Vagina (tissue), 2 donors: Measurements from ENCODE around the gene SOWAHA.

Experiments
- CTCF ChIP-seq, 3 experiments: fragments of 450-650 bp in 2 of 3; fragments of 200-600 bp in 1 of 3; sonication (generic) in 1 of 3; IDR thresholded peaks; one replicate each; pipeline ENCODE4 v1.5.1; 2017 to 2019; ENCODE audit warnings: antibody characterized with exemption in 3 of 3, mild to moderate bottlenecking in 2 of 3, moderate library complexity in 2 of 3
- POLR2A ChIP-seq, 2 donors: fragments of 450-650 bp; IDR thresholded peaks; one replicate each; pipeline ENCODE4 v1.6.1; 2017; ENCODE audit warnings: antibody characterized with exemption in 2 of 2, mild to moderate bottlenecking in 2 of 2, moderate library complexity in 2 of 2
- POLR2AphosphoS5 ChIP-seq, 2 donors: sonication (generic); formaldehyde crosslinking; IDR thresholded peaks; one replicate each; pipeline ENCODE4 v1.9.0; 2017; ENCODE audit warnings: antibody characterized with exemption in 2 of 2, mild to moderate bottlenecking in 2 of 2, low read depth in 1 of 2; ENCODE audit not compliant: insufficient read depth in 1 of 2

- TF ChIP-seq CTCF (IDR thresholded peaks at IDR 0.05), result no peak
- TF ChIP-seq POLR2AphosphoS5 (IDR thresholded peaks at IDR 0.05; ENCODE audit: insufficient read depth in 1 of 2, low read depth in 1 of 2), result no peak
- no peak for TF ChIP-seq POLR2A (IDR thresholded peaks at IDR 0.05)
Observed at GRCh38 chr5:132785864-132786263, 27.2 kb upstream of the SOWAHA start.
